Upper lobe of left lung (tissue), 6 donors: ENCODE measurements around the gene HOXD10. TPM values are rescaled to one million over a fixed set of nuclear protein-coding genes. Genes with fewer than 3 reads are reported as not detected.
A peak's percentile ranks its signal among the peaks of the same experiment; 100 is the strongest.

ENCODE experiments used
- ATAC-seq, 2 donors: fragments of 200-7000 bp; cut with Tn5 transposase; one replicate each; pipeline ENCODE4 v1.9.1; 2022; ENCODE audit warnings: mild to moderate bottlenecking in 2 of 2, moderate library complexity in 2 of 2; ENCODE audit not compliant: low FRiP score in 2 of 2
- DNase-seq, 2 donors: peaks; one replicate each; pipeline ENCODE4 v3.0.0-alpha.2; 2019 to 2020
- H3K27ac ChIP-seq, 4 donors: fragments of 200-600 bp; sonication (generic); one replicate each; pipeline ENCODE4 v1.5.1; 2016 to 2019
- H3K27me3 ChIP-seq, 4 donors: fragments of 200-600 bp; sonication (generic); one replicate each; pipeline ENCODE4 v1.5.1; 2017 to 2019
- H3K36me3 ChIP-seq, 4 donors: fragments of 200-600 bp; sonication (generic); one replicate each; pipeline ENCODE4 v1.5.1; 2016 to 2019
- H3K4me1 ChIP-seq, 4 donors: fragments of 200-600 bp; sonication (generic); one replicate each; pipeline ENCODE4 v1.5.1; 2018 to 2019
- H3K4me3 ChIP-seq, 4 donors: fragments of 200-600 bp; sonication (generic); one replicate each; pipeline ENCODE4 v1.5.1; 2017 to 2019; ENCODE audit warnings: mild to moderate bottlenecking in 2 of 4, moderate library complexity in 1 of 4
- H3K9me3 ChIP-seq, 4 donors: fragments of 200-600 bp; sonication (generic); one replicate each; pipeline ENCODE4 v1.5.1; 2018 to 2019
- CTCF ChIP-seq, 6 experiments: fragments of 450-650 bp in 4 of 6; fragments of 200-600 bp in 2 of 6; sonication (generic) in 2 of 6; IDR thresholded peaks; one replicate each; pipeline ENCODE4 v1.5.1; 2016 to 2019; ENCODE audit warnings: antibody characterized with exemption in 6 of 6
- EP300 ChIP-seq, 4 donors: sonication (generic); formaldehyde crosslinking; IDR thresholded peaks; one replicate each; pipeline ENCODE4 v1.5.1; 2017; ENCODE audit warnings: antibody characterized with exemption in 4 of 4, control low read depth in 2 of 4
- POLR2A ChIP-seq, 4 donors: fragments of 450-650 bp; IDR thresholded peaks; one replicate each; pipeline ENCODE4 v1.5.1; 2016 to 2017; ENCODE audit warnings: antibody characterized with exemption in 4 of 4, mild to moderate bottlenecking in 2 of 4
- POLR2AphosphoS5 ChIP-seq, 2 donors: sonication (generic); formaldehyde crosslinking; IDR thresholded peaks; one replicate each; pipeline ENCODE4 v1.5.1; 2017; ENCODE audit warnings: antibody characterized with exemption in 2 of 2
- WGBS, 2 donors: methylation state at CpG; one replicate each; pipeline ENCODE4 v1.1.5; 2017 to 2018; 5-methylcytosine and 5-hydroxymethylcytosine counted together
- total RNA-seq, 6 donors: library from RNA; depleted of rRNA in 4 of 6; stranded (reverse); fragments of >200 nt in 4 of 6; gene quantifications; one replicate each; pipeline versions ENCODE4 v1.1.0 to v1.2.1, GENCODE V29; 2016 to 2021
- donor health status: DM: no; HTN: no; CAD: no; lungs with moderate emphysema.
- donor health status: DM: no; HTN: yes; CAD: no; lungs with severe emphysema.

The HOXD10 gene
- total RNA-seq, 6 donors from 2014 or later = 0.47 to 0.55 TPM; not detected in 4

GRCh38 chr2:176127774-176128072 lies 11.1 kb downstream of the HOXD10 start:
- 11 to 24% methylated on average over 4 of the region's 4 CpGs for WGBS, 2 donors
- Histone ChIP-seq H3K36me3 (no peaks in the 10 kb centered on the region), H3K27me3 (peaks cover 0 to 85% (median 55%) of the 10 kb centered on the region in 4 donors), H3K27ac (no peak overlapping the region), H3K4me3 (no peak overlapping the region), H3K9me3 (no peaks in the 10 kb centered on the region), H3K4me1 (peaks cover 27 to 40% (median 30%) of the 10 kb centered on the region in 4 donors)
- DNase-seq (no peak), ATAC-seq (no peak)
- TF ChIP-seq POLR2A (IDR thresholded peaks at IDR 0.05) (no peak), CTCF (IDR thresholded peaks at IDR 0.05) (no peak), EP300 (IDR thresholded peaks at IDR 0.05) (no peak), POLR2AphosphoS5 (IDR thresholded peaks at IDR 0.05) (no peak)

GRCh38 chr2:176128172-176128981 lies 11.8 kb downstream of the HOXD10 start:
- Histone ChIP-seq H3K27me3 (peaks cover 0 to 85% (median 50%) of the 10 kb centered on the region in 4 donors), H3K36me3 (no peaks in the 10 kb centered on the region), H3K4me3 (no peak overlapping the region), H3K4me1 (peaks cover 20 to 33% (median 24%) of the 10 kb centered on the region in 4 donors), H3K9me3 (no peaks in the 10 kb centered on the region), H3K27ac (no peak overlapping the region)
- DNase-seq = no peak
- 14 to 17% methylated on average over 27 to 42 of the region's 49 CpGs for WGBS, 2 donors
- no peak for ATAC-seq
- TF ChIP-seq CTCF (IDR thresholded peaks at IDR 0.05) = no peak
- no peak for TF ChIP-seq POLR2A (IDR thresholded peaks at IDR 0.05)
- TF ChIP-seq EP300 (IDR thresholded peaks at IDR 0.05) = no peak
- no peak for TF ChIP-seq POLR2AphosphoS5 (IDR thresholded peaks at IDR 0.05)

GRCh38 chr2:176128982-176129796 lies 12.6 kb downstream of the HOXD10 start, which contains the start of gene HOXD8:
Gene HOXD8, plus strand, starts transcription at chr2:176129705. Its CDS starts 662 bp downstream, at chr2:176130367.
- WGBS, 2 donors = 4 to 8% methylated on average over 13 to 37 of the region's 64 CpGs

GRCh38 chr2:176129813-176130146 lies 13.2 kb downstream of the HOXD10 start:
- H3K4me1 ChIP-seq = peaks cover 20 to 33% (median 21%) of the 10 kb centered on the region in 4 donors
- H3K36me3 ChIP-seq = no peaks in the 10 kb centered on the region
- 0% methylated on average over 12 of the region's 43 CpGs; no CpG with 5 or more reads in 1 of the 2 donors for WGBS, 2 donors
- no peak overlapping the region for H3K27ac ChIP-seq
- DNase-seq = no peak
- ATAC-seq = peak in 1 of 2 donors; percentile 41
- no peaks in the 10 kb centered on the region for H3K9me3 ChIP-seq
- TF ChIP-seq EP300 (IDR thresholded peaks at IDR 0.05) = no peak
- no peak for TF ChIP-seq POLR2AphosphoS5 (IDR thresholded peaks at IDR 0.05)
- no peak for TF ChIP-seq CTCF (IDR thresholded peaks at IDR 0.05)
- TF ChIP-seq POLR2A (IDR thresholded peaks at IDR 0.05) = no peak
- peaks cover 0 to 81% (median 42%) of the 10 kb centered on the region in 4 donors for H3K27me3 ChIP-seq
- peak overlapping the region in 3 of 4 donors; percentile 22 to 42 (median 42) for H3K4me3 ChIP-seq

More at GRCh38 chr2:176128982-176129796, 12.6 kb downstream of the HOXD10 start, which contains the start of gene HOXD8:
- Histone ChIP-seq H3K4me1 (peaks cover 20 to 33% (median 21%) of the 10 kb centered on the region in 4 donors), H3K27ac (no peak within 1 kb of the TSS), H3K27me3 (peaks cover 0 to 81% (median 46%) of the 10 kb centered on the region in 4 donors), H3K36me3 (no peaks in the 10 kb centered on the region), H3K9me3 (no peaks in the 10 kb centered on the region), H3K4me3 (peak within 1 kb of the TSS in 3 of 4 donors; percentile 22 to 42 (median 42))
- DNase-seq = peak in 1 of 2 donors; percentile 88
- peak in 1 of 2 donors; percentile 80 for ATAC-seq
- no peak for TF ChIP-seq POLR2A (IDR thresholded peaks at IDR 0.05)
- no peak for TF ChIP-seq CTCF (IDR thresholded peaks at IDR 0.05)
- no peak for TF ChIP-seq POLR2AphosphoS5 (IDR thresholded peaks at IDR 0.05)
- TF ChIP-seq EP300 (IDR thresholded peaks at IDR 0.05) = no peak
